ENCODE data around the gene DAW1. TPM values are rescaled to one million over a fixed set of nuclear protein-coding genes. Genes with fewer than 3 reads are reported as not detected.

DAW1 gene
- polyA plus RNA-seq, 1 of the 3 experiments (the other 2 are of a cell fraction): 1.2 TPM

DNA sequence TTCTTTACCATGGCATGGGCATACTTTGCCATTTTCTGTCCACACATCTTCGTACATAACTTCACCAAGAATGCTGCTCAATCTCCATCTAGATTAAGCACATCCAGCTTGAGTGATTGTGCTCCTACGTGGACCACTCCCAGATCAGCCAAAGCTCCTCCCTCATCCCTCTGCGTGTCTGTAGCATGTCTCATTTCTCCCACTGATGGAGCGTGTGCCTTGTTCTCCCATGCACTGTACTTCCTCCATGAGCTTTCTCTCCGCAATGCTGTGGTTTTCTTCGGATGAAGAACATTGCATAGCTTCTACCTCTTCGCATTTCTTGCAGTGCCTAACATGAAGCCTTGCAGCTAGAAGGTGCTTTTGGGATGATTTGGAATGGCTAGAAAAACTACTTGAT is 44.3 kb upstream of the DAW1 start:
- Histone ChIP-seq H3K4me1 (ENCODE audit: control insufficient read depth in 1 of 2, insufficient read depth in 2 of 2, low read depth in 1 of 2, low read length in 1 of 2) (no peaks in the 10 kb centered on the region), H3K27ac (ENCODE audit: low read depth in 2 of 2, low read length in 1 of 2) (no peak overlapping the region), H3K9ac (no peak overlapping the region), H3K36me3 (replicated peaks in 1 of 2; ENCODE audit: control insufficient read depth in 1 of 2, insufficient read depth in 2 of 2, low read length in 1 of 2) (no peaks in the 10 kb centered on the region), H2AFZ (ENCODE audit: low read depth) (peak overlapping the region; percentile 56; the same call in 1 of the 2 replicates), H3K79me2 (ENCODE audit: insufficient read depth) (no peaks in the 10 kb centered on the region), H3K27me3 (ENCODE audit: insufficient read depth) (no peaks in the 10 kb centered on the region), H3K4me3 (ENCODE audit: low read depth in 2 of 2, low read length in 1 of 2) (no peak overlapping the region), H3F3A (replicated peaks; ENCODE audit: insufficient read depth) (no peaks in the 10 kb centered on the region), H4K20me1 (ENCODE audit: insufficient read depth) (no peaks in the 10 kb centered on the region), H3K9me2 (no peaks in the 10 kb centered on the region), H3K4me2 (no peak overlapping the region), H3K9me3 (no peaks in the 10 kb centered on the region)
- WGBS (ENCODE audit: low lambda C conversion rate): 88% methylated on average over 7 of the region's 7 CpGs
- DNase-seq: no peak
- ChIA-PET CTCF (no interaction called here), POLR2A (no interaction called here)
- TF ChIP-seq SMC3 (IDR thresholded peaks at IDR 0.05; ENCODE audit: low read depth, low read length): no peak
- no peak for TF ChIP-seq USF1 (IDR thresholded peaks at IDR 0.05; ENCODE audit: borderline replicate concordance, low read depth)
- TF ChIP-seq TCF12 (IDR thresholded peaks at IDR 0.05): no peak
- no peak for TF ChIP-seq YY1 (IDR thresholded peaks at IDR 0.05; ENCODE audit: low read depth)
- TF ChIP-seq JUND (IDR thresholded peaks at IDR 0.05): no peak
- TF ChIP-seq GABPA (IDR thresholded peaks at IDR 0.05; ENCODE audit: low read depth): no peak
- TF ChIP-seq CHD2 (IDR thresholded peaks at IDR 0.05; ENCODE audit: low read length, partially characterized antibody): no peak
- TF ChIP-seq REST (IDR thresholded peaks at IDR 0.05; ENCODE audit: low read depth, low read length): no peak
- TF ChIP-seq TAF1 (IDR thresholded peaks at IDR 0.05; ENCODE audit: borderline replicate concordance, low read depth, low read length): no peak
- TF ChIP-seq, protein P1, sequence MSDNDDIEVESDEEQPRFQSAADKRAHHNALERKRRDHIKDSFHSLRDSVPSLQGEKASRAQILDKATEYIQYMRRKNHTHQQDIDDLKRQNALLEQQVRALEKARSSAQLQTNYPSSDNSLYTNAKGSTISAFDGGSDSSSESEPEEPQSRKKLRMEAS (IDR thresholded peaks at IDR 0.05; ENCODE audit: low read depth): no peak
- TF ChIP-seq RXRA (IDR thresholded peaks at IDR 0.05; ENCODE audit: borderline replicate concordance, low read depth): no peak
- TF ChIP-seq RFX5 (IDR thresholded peaks at IDR 0.05; ENCODE audit: low read length): no peak
- TF ChIP-seq RAD21 (IDR thresholded peaks at IDR 0.05; ENCODE audit: low read length): no peak
- TF ChIP-seq GATA2 (CRISPR knock-in tag; IDR thresholded peaks at IDR 0.05): no peak

GRCh38 chr2:227828477-227828912 is 42.9 kb upstream of the DAW1 start:
- POLR2A ChIA-PET: no interaction called here
- no peaks in the 10 kb centered on the region for H3K9me2 ChIP-seq
- DNase-seq: no peak
- H3K4me1 ChIP-seq (ENCODE audit: control insufficient read depth in 1 of 2, insufficient read depth in 2 of 2, low read depth in 1 of 2, low read length in 1 of 2): no peaks in the 10 kb centered on the region
- H4K20me1 ChIP-seq (ENCODE audit: insufficient read depth): no peaks in the 10 kb centered on the region
- no peaks in the 10 kb centered on the region for H3K36me3 ChIP-seq (replicated peaks in 1 of 2; ENCODE audit: control insufficient read depth in 1 of 2, insufficient read depth in 2 of 2, low read length in 1 of 2)
- no peaks in the 10 kb centered on the region for H3K27me3 ChIP-seq (ENCODE audit: insufficient read depth)
- no peaks in the 10 kb centered on the region for H3K79me2 ChIP-seq (ENCODE audit: insufficient read depth)
- H3K9me3 ChIP-seq: no peaks in the 10 kb centered on the region
- no peak overlapping the region for H3K27ac ChIP-seq (ENCODE audit: low read depth in 2 of 2, low read length in 1 of 2)
- H3F3A ChIP-seq (replicated peaks; ENCODE audit: insufficient read depth): no peaks in the 10 kb centered on the region
- no peak overlapping the region for H3K4me2 ChIP-seq
- CTCF ChIA-PET: no interaction called here
- H3K4me3 ChIP-seq (ENCODE audit: low read depth in 2 of 2, low read length in 1 of 2): no peak overlapping the region
- no peak for TF ChIP-seq MEF2A (IDR thresholded peaks at IDR 0.05; ENCODE audit: borderline replicate concordance, low read depth)
- no peak for TF ChIP-seq RCOR1 (IDR thresholded peaks at IDR 0.05; ENCODE audit: low read length)
- TF ChIP-seq FOXJ3 (CRISPR knock-in tag; IDR thresholded peaks at IDR 0.05): no peak
- no peak for TF ChIP-seq GABPA (IDR thresholded peaks at IDR 0.05; ENCODE audit: low read depth)
- no peak for TF ChIP-seq USF1 (IDR thresholded peaks at IDR 0.05; ENCODE audit: borderline replicate concordance, low read depth)
- TF ChIP-seq, protein P1 (IDR thresholded peaks at IDR 0.05; ENCODE audit: low read depth): no peak
- no peak for TF ChIP-seq RFX5 (IDR thresholded peaks at IDR 0.05; ENCODE audit: low read length)
- no peak for TF ChIP-seq RAD21 (IDR thresholded peaks at IDR 0.05; ENCODE audit: low read length)
- no peak for TF ChIP-seq REST (IDR thresholded peaks at IDR 0.05; ENCODE audit: low read depth, low read length)
- no peak for TF ChIP-seq CHD2 (IDR thresholded peaks at IDR 0.05; ENCODE audit: low read length, partially characterized antibody)
- H3K9ac ChIP-seq: no peak overlapping the region
- H2AFZ ChIP-seq (ENCODE audit: low read depth): no peak overlapping the region

Measured in SK-N-SH (cell line).